Activated T-helper 1 cell treated with anti-CD3 and anti-CD28 coated beads, Interleukin-12 subunit alpha, Interleukin-12 subunit beta, Interleukin-2, Interleukin-4 antibody, amounts not matched to agents 30 ng/mL and 10 ng/mL and 1 ng/mL, durations not matched to agents 14 hours and 24 hours and 36 hours (primary cell): Measurements from ENCODE around the gene CHST11. TPM values are rescaled to one million over a fixed set of nuclear protein-coding genes. Genes with fewer than 3 reads are reported as not detected.

ENCODE experiments used
- DNase-seq: peaks from one replicate; pipeline ENCODE4 v3.0.0; 2021; ENCODE audit warnings: low spot score
- H3K27ac Mint-ChIP-seq: one replicate; pipeline ENCODE4 v1.8.0; 2021; ENCODE audit warnings: mild to moderate bottlenecking, mixed read lengths
- H3K27me3 Mint-ChIP-seq: one replicate; pipeline ENCODE4 v1.8.0; 2022; ENCODE audit warnings: mild to moderate bottlenecking, moderate library complexity, mixed read lengths; ENCODE audit not compliant: insufficient read depth
- H3K36me3 Mint-ChIP-seq: one replicate; pipeline ENCODE4 v1.8.0; 2021; ENCODE audit warnings: low read depth, mixed read lengths
- H3K4me1 Mint-ChIP-seq: one replicate; pipeline ENCODE4 v1.8.0; 2021; ENCODE audit warnings: low read depth, mixed read lengths
- H3K4me3 Mint-ChIP-seq: one replicate; pipeline ENCODE4 v1.8.0; 2021; ENCODE audit warnings: mild to moderate bottlenecking, moderate library complexity, mixed read lengths
- H3K9me3 Mint-ChIP-seq: one replicate; pipeline ENCODE4 v1.8.0; 2021; ENCODE audit warnings: mixed read lengths
- intact Hi-C: fragments of 100-400 bp; cut with micrococcal nuclease; formaldehyde crosslinking; loops from one replicate; pipeline ENCODE4 v1.15.1; 2024
- total RNA-seq: library from RNA; stranded (reverse); gene quantifications from 2 replicates; pipeline ENCODE4 v1.2.3, GENCODE V29; 2022

The CHST11 gene
- total RNA-seq, 1 donor from 2014 or later = 70.7 TPM

- peaks cover 58% of the 10 kb centered on the region for H3K4me1 Mint-ChIP-seq
- H3K9me3 Mint-ChIP-seq = peaks cover 12% of the 10 kb centered on the region
- H3K27me3 Mint-ChIP-seq = no peaks in the 10 kb centered on the region
- DNase-seq = no peak
- H3K36me3 Mint-ChIP-seq = peaks cover 44% of the 10 kb centered on the region
- H3K4me3 Mint-ChIP-seq = no peak overlapping the region
- intact Hi-C loops = no loop called here
- H3K27ac Mint-ChIP-seq = no peak overlapping the region
Observed at GRCh38 chr12:104640956-104641355, 184.2 kb downstream of the CHST11 start.

- Mint-ChIP-seq H3K27me3 (no peaks in the 10 kb centered on the region), H3K9me3 (peaks cover 12% of the 10 kb centered on the region), H3K4me1 (peaks cover 60% of the 10 kb centered on the region), H3K36me3 (peaks cover 50% of the 10 kb centered on the region), H3K27ac (peak overlapping the region; percentile 54), H3K4me3 (no peak overlapping the region)
- intact Hi-C loops = no loop called here
- no peak for DNase-seq
Observed at GRCh38 chr12:104641862-104642261, 185.1 kb downstream of the CHST11 start.

- H3K27me3 Mint-ChIP-seq = no peaks in the 10 kb centered on the region
- peaks cover 59% of the 10 kb centered on the region for H3K36me3 Mint-ChIP-seq
- H3K9me3 Mint-ChIP-seq = peaks cover 12% of the 10 kb centered on the region
- intact Hi-C loops = no loop called here
- H3K4me3 Mint-ChIP-seq = no peak overlapping the region
- no peak for DNase-seq
- H3K4me1 Mint-ChIP-seq = peaks cover 58% of the 10 kb centered on the region
- peak overlapping the region; percentile 85 for H3K27ac Mint-ChIP-seq
Observed at GRCh38 chr12:104643093-104643818, 186.5 kb downstream of the CHST11 start.

DNA sequence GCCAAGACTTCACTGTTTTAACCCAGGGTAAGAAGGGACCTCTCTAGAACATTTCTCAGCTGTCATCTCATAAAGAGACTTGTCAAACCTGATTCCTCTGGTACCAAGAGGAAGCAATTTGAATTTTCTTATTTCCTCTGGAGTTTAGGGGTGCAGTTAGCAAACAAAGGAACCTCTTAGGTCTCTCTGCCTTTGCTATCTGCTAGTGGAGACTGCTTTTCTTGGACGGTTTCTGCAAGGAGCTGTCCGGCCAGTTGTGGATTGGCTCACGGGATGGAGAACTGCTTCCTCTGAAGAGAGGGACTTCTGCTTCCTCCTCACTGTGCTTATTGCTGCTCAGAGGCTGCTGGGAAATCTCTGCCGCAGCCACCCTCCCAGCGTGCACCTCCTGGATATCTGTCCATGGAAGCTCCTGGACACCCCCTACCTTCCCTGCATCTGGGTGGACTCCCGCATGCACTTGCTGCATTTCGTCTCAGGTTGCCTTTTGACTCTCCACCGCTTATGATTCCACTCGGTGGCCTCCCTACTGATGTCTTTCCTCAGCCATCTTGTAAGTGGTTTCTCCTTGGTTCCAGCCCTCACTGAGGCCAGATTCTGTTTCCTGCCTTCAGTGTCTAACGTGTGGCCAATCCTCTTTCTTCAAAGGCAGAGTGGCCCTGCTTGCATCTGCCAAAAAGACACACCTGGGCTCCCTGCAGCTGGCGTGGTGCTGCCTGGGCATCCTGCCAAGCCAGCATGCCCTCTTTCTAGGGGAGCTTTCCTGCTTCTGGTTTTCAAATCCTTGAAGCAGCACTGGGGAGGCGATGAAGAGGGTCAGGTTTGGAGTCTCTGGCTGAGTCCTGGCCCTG is 187.3 kb downstream of the CHST11 start:
- H3K27ac Mint-ChIP-seq = peak overlapping the region; percentile 85
- no peak overlapping the region for H3K4me3 Mint-ChIP-seq
- intact Hi-C loops = no loop called here
- peaks cover 12% of the 10 kb centered on the region for H3K9me3 Mint-ChIP-seq
- DNase-seq = no peak
- H3K36me3 Mint-ChIP-seq = peaks cover 57% of the 10 kb centered on the region
- peaks cover 56% of the 10 kb centered on the region for H3K4me1 Mint-ChIP-seq
- H3K27me3 Mint-ChIP-seq = no peaks in the 10 kb centered on the region

DNA sequence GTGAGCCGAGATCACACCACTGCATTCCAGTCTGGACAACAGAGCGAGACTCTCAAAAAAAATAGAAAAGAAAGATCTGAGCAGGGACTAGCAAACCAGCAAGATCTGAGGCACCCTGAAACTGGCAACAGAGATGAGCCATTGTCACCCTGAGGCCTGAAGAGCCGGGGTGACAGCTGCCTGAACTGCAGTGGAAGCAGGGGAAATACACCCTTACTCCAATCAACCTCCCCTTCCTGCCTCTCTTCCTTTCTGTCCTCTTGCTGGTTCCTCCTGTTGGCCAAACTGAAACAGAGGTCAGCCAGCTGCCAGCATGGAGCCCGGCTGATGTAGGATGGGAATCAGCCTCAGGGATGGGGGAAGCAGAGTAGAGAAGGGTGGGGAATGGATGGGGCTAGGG is 192.0 kb downstream of the CHST11 start:
- intact Hi-C loops = no loop called here
- H3K9me3 Mint-ChIP-seq = no peaks in the 10 kb centered on the region
- H3K36me3 Mint-ChIP-seq = peaks cover 43% of the 10 kb centered on the region
- H3K4me3 Mint-ChIP-seq = no peak overlapping the region
- no peaks in the 10 kb centered on the region for H3K27me3 Mint-ChIP-seq
- no peak overlapping the region for H3K27ac Mint-ChIP-seq
- H3K4me1 Mint-ChIP-seq = peaks cover 72% of the 10 kb centered on the region
- DNase-seq = no peak

DNA sequence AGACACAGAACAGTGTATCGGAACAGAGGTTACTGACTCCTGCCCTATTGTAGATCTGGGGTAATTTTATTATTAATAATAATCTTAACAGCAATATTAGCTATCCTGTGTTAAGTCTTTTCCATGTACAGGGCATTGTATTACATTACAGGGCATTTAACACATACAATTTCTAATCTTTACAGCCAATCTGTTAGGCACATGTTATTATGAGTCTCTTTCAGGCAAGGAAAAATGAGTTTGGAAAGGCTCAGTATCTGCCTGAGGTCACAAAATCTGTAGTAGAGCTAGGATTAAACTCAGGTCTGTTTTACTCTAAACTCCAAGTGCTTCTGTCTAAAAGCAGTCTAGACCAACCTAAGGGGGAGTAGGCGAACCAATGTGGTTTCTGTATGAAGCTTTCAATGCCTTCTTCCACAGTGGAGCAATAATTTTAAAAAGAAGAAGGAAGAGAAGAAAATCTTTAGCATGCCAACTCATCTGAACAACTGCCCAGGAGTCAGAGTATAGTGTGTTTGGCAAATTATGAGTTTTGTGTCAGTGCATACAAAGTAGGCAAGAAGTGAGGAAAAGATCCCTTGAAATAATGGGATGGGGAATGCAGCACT is 192.6 kb downstream of the CHST11 start:
- peak overlapping the region; percentile 29 for H3K27ac Mint-ChIP-seq
- intact Hi-C loops = no loop called here

DNA sequence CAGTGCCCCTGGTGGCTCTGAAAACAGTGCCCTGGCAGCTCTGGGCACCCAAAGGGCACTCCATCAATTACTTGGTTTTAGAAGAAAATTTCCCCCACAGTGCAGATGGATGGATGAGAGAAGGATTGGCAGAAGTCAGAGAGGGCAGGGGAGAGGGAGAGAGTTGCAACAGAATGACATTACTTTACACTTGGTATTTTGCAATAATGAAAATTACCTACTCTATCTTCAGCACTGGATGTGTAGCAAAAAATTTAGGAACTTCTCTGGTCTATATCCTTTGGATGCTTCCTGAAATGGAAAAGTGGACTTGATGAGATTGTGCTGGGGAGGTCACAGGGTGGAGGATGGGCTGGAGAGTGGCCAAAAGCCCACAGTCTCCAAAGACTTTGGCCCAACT is 193.2 kb downstream of the CHST11 start:
- no peak overlapping the region for H3K4me3 Mint-ChIP-seq
- H3K9me3 Mint-ChIP-seq = no peaks in the 10 kb centered on the region
- no peak overlapping the region for H3K27ac Mint-ChIP-seq
- H3K27me3 Mint-ChIP-seq = no peaks in the 10 kb centered on the region
- H3K36me3 Mint-ChIP-seq = peaks cover 41% of the 10 kb centered on the region
- peaks cover 71% of the 10 kb centered on the region for H3K4me1 Mint-ChIP-seq
- DNase-seq = no peak
- intact Hi-C loops = no loop called here

More for the DNA sequence above, 192.6 kb downstream of the CHST11 start:
- Mint-ChIP-seq H3K9me3 (no peaks in the 10 kb centered on the region), H3K27me3 (no peaks in the 10 kb centered on the region), H3K4me3 (no peak overlapping the region), H3K36me3 (peaks cover 45% of the 10 kb centered on the region), H3K4me1 (peaks cover 71% of the 10 kb centered on the region)
- DNase-seq = no peak

GRCh38 chr12:104650541-104650940 is 193.8 kb downstream of the CHST11 start:
- intact Hi-C loops = no loop called here
- Mint-ChIP-seq H3K9me3 (no peaks in the 10 kb centered on the region), H3K36me3 (peaks cover 44% of the 10 kb centered on the region), H3K27ac (no peak overlapping the region), H3K4me3 (no peak overlapping the region), H3K4me1 (peaks cover 77% of the 10 kb centered on the region), H3K27me3 (no peaks in the 10 kb centered on the region)
- DNase-seq = no peak

GRCh38 chr12:104651811-104652210 is 195.1 kb downstream of the CHST11 start:
- no peak for DNase-seq
- intact Hi-C loops = no loop called here
- Mint-ChIP-seq H3K27me3 (no peaks in the 10 kb centered on the region), H3K27ac (peak overlapping the region; percentile 57), H3K4me3 (no peak overlapping the region), H3K9me3 (no peaks in the 10 kb centered on the region), H3K36me3 (peaks cover 36% of the 10 kb centered on the region), H3K4me1 (peaks cover 78% of the 10 kb centered on the region)

DNA sequence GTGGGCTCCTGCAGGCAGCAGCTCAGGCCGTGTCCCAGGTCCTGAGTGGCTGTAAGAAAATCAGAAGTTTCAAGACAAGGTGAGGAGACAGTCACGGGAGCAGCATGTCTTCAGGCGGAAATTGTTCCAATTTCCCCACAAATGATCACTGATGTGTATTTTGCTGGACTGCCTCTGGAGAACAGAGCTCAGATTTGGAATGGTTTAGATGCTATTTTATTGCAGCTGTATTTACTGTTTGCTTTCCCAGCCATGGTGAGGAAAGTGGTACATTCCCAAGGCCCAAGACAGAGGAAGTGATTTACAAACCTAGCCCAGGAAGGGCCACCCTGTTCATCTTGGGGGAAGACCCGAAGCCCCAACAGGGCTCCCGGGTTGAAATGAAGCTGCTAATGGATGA is 195.6 kb downstream of the CHST11 start:
- Mint-ChIP-seq H3K4me1 (peaks cover 81% of the 10 kb centered on the region), H3K27me3 (no peaks in the 10 kb centered on the region), H3K27ac (no peak overlapping the region), H3K9me3 (no peaks in the 10 kb centered on the region), H3K4me3 (no peak overlapping the region), H3K36me3 (peaks cover 35% of the 10 kb centered on the region)
- intact Hi-C loops = no loop called here
- DNase-seq = no peak

DNA sequence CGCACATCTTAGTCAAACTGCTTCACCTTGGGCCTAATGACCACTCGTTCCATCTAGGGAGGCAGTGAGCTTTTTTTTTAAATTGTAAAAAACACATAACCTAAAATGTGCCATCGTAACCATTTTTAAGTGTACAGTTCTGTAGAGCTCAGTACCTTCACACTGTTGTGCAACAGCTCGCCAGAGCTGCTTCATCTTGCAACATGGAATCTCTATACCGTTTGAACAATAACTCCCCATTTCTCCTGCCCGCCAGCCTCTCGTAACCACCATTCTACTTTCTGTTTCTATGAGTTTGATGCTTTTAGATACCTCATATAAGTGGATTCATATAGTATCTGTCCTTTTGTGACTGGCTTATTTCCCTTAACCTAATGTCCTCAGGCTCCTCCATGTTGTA is 196.2 kb downstream of the CHST11 start:
- Mint-ChIP-seq H3K27ac (peak overlapping the region; percentile 6), H3K9me3 (no peaks in the 10 kb centered on the region), H3K4me1 (peaks cover 81% of the 10 kb centered on the region), H3K4me3 (no peak overlapping the region), H3K36me3 (peaks cover 30% of the 10 kb centered on the region), H3K27me3 (no peaks in the 10 kb centered on the region)
- no peak for DNase-seq
- intact Hi-C loops = no loop called here

DNA sequence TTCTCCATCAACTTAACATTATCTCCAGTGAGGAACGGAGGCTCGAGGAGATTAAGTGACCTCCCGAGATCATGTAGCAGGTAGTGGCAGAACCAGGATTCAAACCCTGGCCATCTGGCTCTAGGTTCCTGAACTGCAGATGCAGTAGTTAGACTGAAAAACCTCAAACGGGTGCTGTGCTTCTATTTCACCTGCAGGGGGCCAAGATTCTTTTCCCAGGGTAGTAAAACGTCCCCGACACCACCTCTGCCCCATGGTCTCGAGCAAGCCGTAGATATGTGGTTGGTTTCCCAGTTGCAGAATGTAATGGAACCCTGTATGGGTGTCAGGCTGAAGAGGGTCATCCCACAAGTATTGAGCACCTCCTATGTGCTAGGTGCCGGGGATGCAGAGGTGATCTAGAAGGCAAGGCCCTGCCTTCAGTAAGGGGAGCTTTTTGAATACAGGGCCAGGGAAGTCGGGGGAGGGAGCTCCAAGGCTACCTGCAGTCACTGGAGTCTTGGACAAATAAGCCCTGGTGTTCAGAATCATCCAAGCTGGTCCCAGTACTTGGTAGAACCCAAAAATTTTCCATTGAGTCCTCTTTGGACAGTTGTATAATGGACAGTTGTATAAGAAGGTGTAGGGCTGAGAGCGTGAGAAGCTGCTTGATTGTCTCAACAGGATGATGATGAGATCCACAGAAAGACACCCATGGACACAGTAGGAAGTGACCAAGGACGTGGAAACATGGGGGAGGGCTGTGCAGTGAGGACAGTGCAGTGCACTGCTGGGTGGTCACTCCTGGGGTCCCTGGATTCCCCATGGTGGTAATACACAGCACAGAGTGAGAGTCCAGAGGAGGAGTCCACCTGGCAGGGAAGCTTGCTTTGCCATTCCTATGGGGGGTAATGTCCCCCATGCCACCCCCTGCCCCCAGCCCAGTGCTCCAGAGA is 197.2 kb downstream of the CHST11 start:
- Mint-ChIP-seq H3K27ac (peak overlapping the region; percentile 31), H3K4me1 (peaks cover 78% of the 10 kb centered on the region), H3K36me3 (peaks cover 26% of the 10 kb centered on the region), H3K4me3 (no peak overlapping the region), H3K9me3 (no peaks in the 10 kb centered on the region), H3K27me3 (no peaks in the 10 kb centered on the region)
- DNase-seq = no peak
- intact Hi-C loops = no loop called here
